SK-N-SH (cell line): ENCODE results near the gene EPHB2. TPM values are rescaled to one million over a fixed set of nuclear protein-coding genes. Genes with fewer than 3 reads are reported as not detected.

Experiments used
- CTCF ChIA-PET: fragments of 300-600, 350-600 bp; formaldehyde crosslinking; extraction: SDS; loops from one replicate; lab custom pipeline; 2021; lab: Yijun Ruan, JAX
- POLR2A ChIA-PET: fragments of 350-600 bp; sonication (Branson Sonifier 250); formaldehyde crosslinking; extraction: SDS; loops from one replicate; lab custom pipeline; 2020; ENCODE audit warnings: antibody characterized with exemption, inconsistent platforms; lab: Yijun Ruan, JAX
- DNase-seq: peaks from one replicate; pipeline ENCODE4 v3.0.0; 2012
- H2AFZ ChIP-seq: fragments of 200-600 bp; sonication (generic); 2 replicates; pipeline ENCODE4 v1.8.1; 2016; ENCODE audit warnings: antibody characterized with exemption, mild to moderate bottlenecking, low read depth
- H3F3A ChIP-seq: fragments of 200-600 bp; sonication (generic); replicated peaks from 2 replicates; pipeline ENCODE3; 2016; ENCODE audit warnings: antibody characterized with exemption, mild to moderate bottlenecking; ENCODE audit not compliant: insufficient read depth
- H3K27ac ChIP-seq, 2 experiments: fragments of 200-500 bp in 1 of 2; fragments of 200-600 bp in 1 of 2; sonication (Bioruptor generic) in 1 of 2; sonication (generic), shearing (Covaris generic) in 1 of 2; 2 replicates each; pipeline versions ENCODE4 v1.5.1 to v1.6.1; 2014 to 2016; ENCODE audit warnings: low read depth in 2 of 2, inconsistent platforms in 1 of 2, low read length in 1 of 2, mild to moderate bottlenecking in 1 of 2, mixed read lengths in 1 of 2
- H3K27me3 ChIP-seq: fragments of 200-600 bp; sonication (generic), shearing (Covaris generic); 2 replicates; pipeline ENCODE4 v1.6.1; 2016; ENCODE audit warnings: mixed run types; ENCODE audit not compliant: insufficient read depth
- H3K36me3 ChIP-seq, 2 experiments: fragments of 200-500 bp in 1 of 2; fragments of 200-600 bp in 1 of 2; sonication (Bioruptor generic) in 1 of 2; sonication (generic) in 1 of 2; replicated peaks in 1 of 2; 2 replicates each; pipeline versions ENCODE3 to v1.5.1; 2014 to 2016; ENCODE audit warnings: low read length in 1 of 2, mild to moderate bottlenecking in 1 of 2; ENCODE audit not compliant: insufficient read depth in 2 of 2, control insufficient read depth in 1 of 2
- H3K4me1 ChIP-seq, 2 experiments: fragments of 200-500 bp in 1 of 2; fragments of 200-600 bp in 1 of 2; sonication (Bioruptor generic) in 1 of 2; sonication (generic), shearing (Covaris generic) in 1 of 2; 2 replicates each; pipeline versions ENCODE4 v1.5.1 to v1.6.1; 2014 to 2016; ENCODE audit warnings: low read depth in 1 of 2, low read length in 1 of 2, mixed run types in 1 of 2; ENCODE audit not compliant: insufficient read depth in 2 of 2, control insufficient read depth in 1 of 2
- H3K4me2 ChIP-seq: fragments of 200-600 bp; sonication (generic), shearing (Covaris generic); 2 replicates; pipeline ENCODE4 v1.6.1; 2017; ENCODE audit warnings: mixed run types
- H3K4me3 ChIP-seq, 2 experiments: fragments of 200-500 bp in 1 of 2; fragments of 200-600 bp in 1 of 2; sonication (Bioruptor generic) in 1 of 2; sonication (generic), shearing (Covaris generic) in 1 of 2; 2 replicates each; pipeline versions ENCODE4 v1.5.1 to v1.8.1; 2014 to 2016; ENCODE audit warnings: low read depth in 2 of 2, inconsistent platforms in 1 of 2, low read length in 1 of 2, mild to moderate bottlenecking in 1 of 2, mixed read lengths in 1 of 2, moderate library complexity in 1 of 2
- H3K79me2 ChIP-seq: fragments of 200-600 bp; sonication (generic); 2 replicates; pipeline ENCODE4 v1.8.1; 2017; ENCODE audit warnings: mild to moderate bottlenecking; ENCODE audit not compliant: insufficient read depth
- H3K9ac ChIP-seq: fragments of 200-600 bp; sonication (generic); 2 replicates; pipeline ENCODE4 v1.6.1; 2017; ENCODE audit warnings: mixed run types
- H3K9me2 ChIP-seq: fragments of 200-600 bp; sonication (generic); 2 replicates; pipeline ENCODE4 v1.6.1; 2017; ENCODE audit warnings: mixed run types
- H3K9me3 ChIP-seq: fragments of 200-600 bp; sonication (generic); 2 replicates; pipeline ENCODE4 v1.6.1; 2017; ENCODE audit warnings: mixed run types, mild to moderate bottlenecking, moderate library complexity
- H4K20me1 ChIP-seq: fragments of 200-600 bp; sonication (generic); 2 replicates; pipeline ENCODE4 v1.6.1; 2017; ENCODE audit warnings: mild to moderate bottlenecking, mixed run types; ENCODE audit not compliant: insufficient read depth
- CHD2 ChIP-seq: fragments of 150-350 bp; IDR thresholded peaks from 2 replicates; pipeline ENCODE4 v1.6.1; 2018; ENCODE audit warnings: low read length; ENCODE audit not compliant: partially characterized antibody
- ELF1 ChIP-seq: IDR thresholded peaks from 2 replicates; pipeline ENCODE4 v1.4.0; 2012
- EZH2phosphoT487 ChIP-seq: fragments of 200-600 bp; sonication (generic); IDR thresholded peaks from 2 replicates; pipeline ENCODE4 v1.6.1; 2017; ENCODE audit warnings: low read depth, mixed run types, mild to moderate bottlenecking, antibody characterized with exemption, moderate library complexity, borderline replicate concordance
- FOSL2 ChIP-seq: IDR thresholded peaks from 2 replicates; pipeline ENCODE4 v1.4.0; 2012; ENCODE audit warnings: low read depth, mild to moderate bottlenecking, moderate library complexity, borderline replicate concordance
- FOXJ3 ChIP-seq: sonication (generic); formaldehyde crosslinking; IDR thresholded peaks from 2 replicates; pipeline ENCODE4 v1.5.1; 2020; ENCODE audit warnings: mild to moderate bottlenecking, missing genetic modification reagents
- GATA2 ChIP-seq: sonication (generic); formaldehyde crosslinking; IDR thresholded peaks from 2 replicates; pipeline ENCODE4 v1.5.0; 2020; ENCODE audit warnings: mild to moderate bottlenecking, missing genetic modification reagents
- NFIC ChIP-seq: IDR thresholded peaks from 2 replicates; pipeline ENCODE4 v1.4.0; 2012; ENCODE audit warnings: borderline replicate concordance
- POLR2AphosphoS5 ChIP-seq: IDR thresholded peaks from 2 replicates; pipeline ENCODE4 v1.6.1; 2012; ENCODE audit warnings: low read depth, low read length
- RFX5 ChIP-seq: IDR thresholded peaks from 2 replicates; pipeline ENCODE4 v1.6.1; 2012; ENCODE audit warnings: mild to moderate bottlenecking, improper control_type of control experiment, low read length
- RXRA ChIP-seq: IDR thresholded peaks from 2 replicates; pipeline ENCODE4 v1.4.0; 2012; ENCODE audit warnings: low read depth, mild to moderate bottlenecking, borderline replicate concordance
- SIN3A ChIP-seq: IDR thresholded peaks from 2 replicates; pipeline ENCODE4 v1.6.1; 2012; ENCODE audit warnings: low read depth, mild to moderate bottlenecking, low read length, moderate library complexity, borderline replicate concordance
- SMC3 ChIP-seq: IDR thresholded peaks from 2 replicates; pipeline ENCODE4 v1.6.1; 2012; ENCODE audit warnings: low read depth, low read length, improper control_type of control experiment
- TAF1 ChIP-seq: IDR thresholded peaks from 2 replicates; pipeline ENCODE4 v1.6.1; 2012; ENCODE audit warnings: low read depth, mild to moderate bottlenecking, low read length, moderate library complexity, borderline replicate concordance
- TEAD4 ChIP-seq: IDR thresholded peaks from 2 replicates; pipeline ENCODE4 v1.4.0; 2012; ENCODE audit warnings: mild to moderate bottlenecking, borderline replicate concordance; ENCODE audit not compliant: insufficient read depth
- ZBTB33 ChIP-seq: IDR thresholded peaks from 2 replicates; pipeline ENCODE4 v1.4.0; 2012; ENCODE audit warnings: low read depth, borderline replicate concordance
- WGBS: methylation state at CpG from one replicate; pipeline ENCODE4 v1.1.6; 2017; ENCODE audit warnings: low lambda C conversion rate; 5-methylcytosine and 5-hydroxymethylcytosine counted together
- polyA plus RNA-seq, 3 experiments: library from polyadenylated mRNA; depleted of rRNA; stranded (reverse); fragments of >200 nt; gene quantifications; 2 replicates each; pipeline ENCODE4 v1.2.3, GENCODE V29; 2012
- TF ChIP-seq, protein P1 (sequence below): IDR thresholded peaks from 2 replicates; pipeline ENCODE4 v1.4.0; 2012; ENCODE audit warnings: low read depth, borderline replicate concordance
- TF ChIP-seq, protein P2 (sequence below): IDR thresholded peaks from 2 replicates; pipeline ENCODE4 v1.6.1; 2012; ENCODE audit warnings: mild to moderate bottlenecking, low read depth, low read length, moderate library complexity
- TF ChIP-seq, protein P3 (sequence below): fragments of 150-350 bp; IDR thresholded peaks from 2 replicates; pipeline ENCODE4 v1.6.1; 2017; ENCODE audit warnings: antibody characterized with exemption, low read length, low read depth, borderline replicate concordance
- TF ChIP-seq, protein P4 (sequence below): fragments of 200-600 bp; sonication (generic); IDR thresholded peaks from 2 replicates; pipeline ENCODE4 v1.6.1; 2017; ENCODE audit warnings: antibody characterized with exemption, mild to moderate bottlenecking, moderate library complexity

EPHB2 gene
- polyA plus RNA-seq, 1 of the 3 experiments (the other 2 are of a cell fraction): 25.2 TPM

GRCh38 chr1:22913421-22914141 is 202.9 kb downstream of the EPHB2 start:
- Histone ChIP-seq H3K9ac (no peak overlapping the region), H3K27me3 (no peaks in the 10 kb centered on the region), H3K9me2 (no peaks in the 10 kb centered on the region), H3K4me3 (no peak overlapping the region), H3K4me1 (no peaks in the 10 kb centered on the region), H3K27ac (no peak overlapping the region), H2AFZ (no peak overlapping the region), H3K4me2 (no peak overlapping the region), H3F3A (no peaks in the 10 kb centered on the region), H4K20me1 (no peaks in the 10 kb centered on the region), H3K79me2 (no peaks in the 10 kb centered on the region), H3K36me3 (peaks cover 0 to 10% of the 10 kb centered on the region in 2 experiments), H3K9me3 (no peaks in the 10 kb centered on the region)
- ChIA-PET POLR2A (no interaction called here), CTCF (no interaction called here)
- 91% methylated on average over 21 of the region's 24 CpGs for WGBS
- no peak for DNase-seq
- TF ChIP-seq, protein P1, sequence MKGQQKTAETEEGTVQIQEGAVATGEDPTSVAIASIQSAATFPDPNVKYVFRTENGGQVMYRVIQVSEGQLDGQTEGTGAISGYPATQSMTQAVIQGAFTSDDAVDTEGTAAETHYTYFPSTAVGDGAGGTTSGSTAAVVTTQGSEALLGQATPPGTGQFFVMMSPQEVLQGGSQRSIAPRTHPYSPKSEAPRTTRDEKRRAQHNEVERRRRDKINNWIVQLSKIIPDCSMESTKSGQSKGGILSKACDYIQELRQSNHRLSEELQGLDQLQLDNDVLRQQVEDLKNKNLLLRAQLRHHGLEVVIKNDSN: no peak
- TF ChIP-seq RXRA: no peak
- TF ChIP-seq RFX5: no peak
- TF ChIP-seq, protein P2, sequence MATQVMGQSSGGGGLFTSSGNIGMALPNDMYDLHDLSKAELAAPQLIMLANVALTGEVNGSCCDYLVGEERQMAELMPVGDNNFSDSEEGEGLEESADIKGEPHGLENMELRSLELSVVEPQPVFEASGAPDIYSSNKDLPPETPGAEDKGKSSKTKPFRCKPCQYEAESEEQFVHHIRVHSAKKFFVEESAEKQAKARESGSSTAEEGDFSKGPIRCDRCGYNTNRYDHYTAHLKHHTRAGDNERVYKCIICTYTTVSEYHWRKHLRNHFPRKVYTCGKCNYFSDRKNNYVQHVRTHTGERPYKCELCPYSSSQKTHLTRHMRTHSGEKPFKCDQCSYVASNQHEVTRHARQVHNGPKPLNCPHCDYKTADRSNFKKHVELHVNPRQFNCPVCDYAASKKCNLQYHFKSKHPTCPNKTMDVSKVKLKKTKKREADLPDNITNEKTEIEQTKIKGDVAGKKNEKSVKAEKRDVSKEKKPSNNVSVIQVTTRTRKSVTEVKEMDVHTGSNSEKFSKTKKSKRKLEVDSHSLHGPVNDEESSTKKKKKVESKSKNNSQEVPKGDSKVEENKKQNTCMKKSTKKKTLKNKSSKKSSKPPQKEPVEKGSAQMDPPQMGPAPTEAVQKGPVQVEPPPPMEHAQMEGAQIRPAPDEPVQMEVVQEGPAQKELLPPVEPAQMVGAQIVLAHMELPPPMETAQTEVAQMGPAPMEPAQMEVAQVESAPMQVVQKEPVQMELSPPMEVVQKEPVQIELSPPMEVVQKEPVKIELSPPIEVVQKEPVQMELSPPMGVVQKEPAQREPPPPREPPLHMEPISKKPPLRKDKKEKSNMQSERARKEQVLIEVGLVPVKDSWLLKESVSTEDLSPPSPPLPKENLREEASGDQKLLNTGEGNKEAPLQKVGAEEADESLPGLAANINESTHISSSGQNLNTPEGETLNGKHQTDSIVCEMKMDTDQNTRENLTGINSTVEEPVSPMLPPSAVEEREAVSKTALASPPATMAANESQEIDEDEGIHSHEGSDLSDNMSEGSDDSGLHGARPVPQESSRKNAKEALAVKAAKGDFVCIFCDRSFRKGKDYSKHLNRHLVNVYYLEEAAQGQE: no peak
- TF ChIP-seq GATA2: no peak
- TF ChIP-seq, protein P3, sequence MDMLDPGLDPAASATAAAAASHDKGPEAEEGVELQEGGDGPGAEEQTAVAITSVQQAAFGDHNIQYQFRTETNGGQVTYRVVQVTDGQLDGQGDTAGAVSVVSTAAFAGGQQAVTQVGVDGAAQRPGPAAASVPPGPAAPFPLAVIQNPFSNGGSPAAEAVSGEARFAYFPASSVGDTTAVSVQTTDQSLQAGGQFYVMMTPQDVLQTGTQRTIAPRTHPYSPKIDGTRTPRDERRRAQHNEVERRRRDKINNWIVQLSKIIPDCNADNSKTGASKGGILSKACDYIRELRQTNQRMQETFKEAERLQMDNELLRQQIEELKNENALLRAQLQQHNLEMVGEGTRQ: no peak
- TF ChIP-seq SMC3: no peak
- TF ChIP-seq ELF1: no peak
- TF ChIP-seq TEAD4: no peak
- TF ChIP-seq ZBTB33: no peak
- no peak for TF ChIP-seq FOXJ3
- no peak for TF ChIP-seq POLR2AphosphoS5
- TF ChIP-seq, protein P4, sequence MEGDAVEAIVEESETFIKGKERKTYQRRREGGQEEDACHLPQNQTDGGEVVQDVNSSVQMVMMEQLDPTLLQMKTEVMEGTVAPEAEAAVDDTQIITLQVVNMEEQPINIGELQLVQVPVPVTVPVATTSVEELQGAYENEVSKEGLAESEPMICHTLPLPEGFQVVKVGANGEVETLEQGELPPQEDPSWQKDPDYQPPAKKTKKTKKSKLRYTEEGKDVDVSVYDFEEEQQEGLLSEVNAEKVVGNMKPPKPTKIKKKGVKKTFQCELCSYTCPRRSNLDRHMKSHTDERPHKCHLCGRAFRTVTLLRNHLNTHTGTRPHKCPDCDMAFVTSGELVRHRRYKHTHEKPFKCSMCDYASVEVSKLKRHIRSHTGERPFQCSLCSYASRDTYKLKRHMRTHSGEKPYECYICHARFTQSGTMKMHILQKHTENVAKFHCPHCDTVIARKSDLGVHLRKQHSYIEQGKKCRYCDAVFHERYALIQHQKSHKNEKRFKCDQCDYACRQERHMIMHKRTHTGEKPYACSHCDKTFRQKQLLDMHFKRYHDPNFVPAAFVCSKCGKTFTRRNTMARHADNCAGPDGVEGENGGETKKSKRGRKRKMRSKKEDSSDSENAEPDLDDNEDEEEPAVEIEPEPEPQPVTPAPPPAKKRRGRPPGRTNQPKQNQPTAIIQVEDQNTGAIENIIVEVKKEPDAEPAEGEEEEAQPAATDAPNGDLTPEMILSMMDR: no peak
- no peak for TF ChIP-seq FOSL2
- no peak for TF ChIP-seq SIN3A
- TF ChIP-seq EZH2phosphoT487: no peak
- no peak for TF ChIP-seq CHD2
- TF ChIP-seq NFIC: no peak
- TF ChIP-seq TAF1: no peak
